ENCODE results near the gene PCDHA3. TPM values are rescaled to one million over a fixed set of nuclear protein-coding genes. Genes with fewer than 3 reads are reported as not detected.

PCDHA3 gene
- 1.3 TPM for total RNA-seq
- long read RNA-seq = 0 reads

DNA sequence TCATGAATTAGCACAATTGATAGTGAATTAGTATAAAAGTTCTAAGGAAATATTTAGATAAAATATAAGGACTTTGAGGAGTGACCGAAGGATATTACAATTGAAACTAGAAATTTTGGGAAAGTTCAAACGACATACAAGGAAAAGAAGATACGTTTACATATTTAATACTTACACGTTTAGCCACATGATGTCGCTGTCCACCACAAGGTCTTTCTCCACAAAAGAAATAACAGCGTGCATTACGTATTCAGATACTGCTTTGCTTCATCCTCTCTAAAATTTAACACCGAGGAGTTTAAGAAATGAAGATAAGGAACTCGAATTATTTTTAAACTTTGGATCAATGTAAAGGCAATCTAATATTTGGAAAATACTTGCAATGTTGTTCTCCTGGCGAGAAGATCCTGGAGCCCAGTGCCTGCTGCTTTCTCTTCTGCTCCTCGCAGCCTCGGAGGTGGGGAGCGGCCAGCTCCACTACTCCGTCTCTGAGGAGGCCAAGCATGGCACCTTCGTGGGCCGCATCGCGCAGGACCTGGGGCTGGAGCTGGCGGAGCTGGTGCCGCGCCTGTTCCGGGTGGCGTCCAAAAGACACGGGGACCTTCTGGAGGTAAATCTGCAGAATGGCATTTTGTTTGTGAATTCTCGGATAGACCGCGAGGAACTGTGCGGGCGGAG, at the start of gene PCDHA3:
Gene PCDHA3, plus strand, starts transcription at position 242 of the 678 bp plus-strand sequence.
- Histone ChIP-seq H3K27ac (no peak within 1 kb of the TSS), H3K27me3 (peaks cover 10% of the 10 kb centered on the region), H3K4me3 (peak within 1 kb of the TSS; percentile 43), H3K9me3 (no peaks in the 10 kb centered on the region), H3K36me3 (no peaks in the 10 kb centered on the region), H3K4me1 (no peaks in the 10 kb centered on the region)
- no peak for ATAC-seq
- TF ChIP-seq, protein P1, sequence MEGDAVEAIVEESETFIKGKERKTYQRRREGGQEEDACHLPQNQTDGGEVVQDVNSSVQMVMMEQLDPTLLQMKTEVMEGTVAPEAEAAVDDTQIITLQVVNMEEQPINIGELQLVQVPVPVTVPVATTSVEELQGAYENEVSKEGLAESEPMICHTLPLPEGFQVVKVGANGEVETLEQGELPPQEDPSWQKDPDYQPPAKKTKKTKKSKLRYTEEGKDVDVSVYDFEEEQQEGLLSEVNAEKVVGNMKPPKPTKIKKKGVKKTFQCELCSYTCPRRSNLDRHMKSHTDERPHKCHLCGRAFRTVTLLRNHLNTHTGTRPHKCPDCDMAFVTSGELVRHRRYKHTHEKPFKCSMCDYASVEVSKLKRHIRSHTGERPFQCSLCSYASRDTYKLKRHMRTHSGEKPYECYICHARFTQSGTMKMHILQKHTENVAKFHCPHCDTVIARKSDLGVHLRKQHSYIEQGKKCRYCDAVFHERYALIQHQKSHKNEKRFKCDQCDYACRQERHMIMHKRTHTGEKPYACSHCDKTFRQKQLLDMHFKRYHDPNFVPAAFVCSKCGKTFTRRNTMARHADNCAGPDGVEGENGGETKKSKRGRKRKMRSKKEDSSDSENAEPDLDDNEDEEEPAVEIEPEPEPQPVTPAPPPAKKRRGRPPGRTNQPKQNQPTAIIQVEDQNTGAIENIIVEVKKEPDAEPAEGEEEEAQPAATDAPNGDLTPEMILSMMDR (IDR thresholded peaks at IDR 0.05) = peak; percentile 42
- intact Hi-C loops (cut with DNase I) = no loop called here
- no peak for DNase-seq

GRCh38 chr5:140753561-140753960, 47.3 kb upstream of the PCDHA3 start:
- DNase-seq (no peak), ATAC-seq (no peak)
- intact Hi-C loops (cut with DNase I) = no loop called here
- TF ChIP-seq, protein P1 (IDR thresholded peaks at IDR 0.05) = no peak
- Histone ChIP-seq H3K27ac (no peak overlapping the region), H3K27me3 (no peaks in the 10 kb centered on the region), H3K4me1 (no peaks in the 10 kb centered on the region), H3K36me3 (no peaks in the 10 kb centered on the region), H3K9me3 (peaks cover 33% of the 10 kb centered on the region), H3K4me3 (no peak overlapping the region)

DNA sequence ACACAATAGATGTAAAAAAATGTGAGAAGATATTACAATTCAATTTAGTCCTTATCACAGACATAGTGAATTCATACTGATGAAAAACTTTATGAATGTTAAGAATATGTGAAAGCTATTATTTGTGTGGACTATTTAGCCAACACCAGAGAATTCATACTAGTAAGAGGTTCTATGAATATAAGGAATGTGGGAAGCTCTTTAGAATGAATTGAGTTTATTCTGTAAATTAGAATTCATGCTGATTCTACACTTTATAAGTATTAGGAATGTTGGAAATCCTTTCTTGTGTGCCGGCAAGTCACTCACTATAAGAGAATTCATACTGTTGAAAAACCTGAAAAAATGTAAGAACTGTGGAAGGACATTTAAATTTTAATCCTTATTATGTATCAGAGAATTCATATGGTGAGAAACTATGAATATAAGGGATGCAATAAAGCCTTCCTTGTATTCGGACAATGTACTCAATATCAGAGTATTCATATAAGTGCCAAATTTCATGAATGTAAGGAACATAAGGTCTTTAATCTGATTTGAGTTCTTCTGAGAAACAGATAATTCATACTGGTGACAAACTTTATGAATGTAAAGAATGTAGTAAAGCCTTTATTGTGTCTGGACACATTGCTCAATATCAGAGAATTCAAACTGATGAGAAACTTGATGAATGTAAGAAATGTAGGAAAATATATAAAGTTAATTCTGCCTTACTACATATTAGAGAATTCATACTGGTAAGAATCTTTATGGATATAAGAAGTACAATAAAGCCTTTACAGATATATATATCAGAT, 36.5 kb upstream of the PCDHA3 start:
- H3K27ac ChIP-seq = no peak overlapping the region
- no peak for DNase-seq
- intact Hi-C loops (cut with DNase I) = no loop called here
- no peaks in the 10 kb centered on the region for H3K4me1 ChIP-seq
- H3K36me3 ChIP-seq = no peaks in the 10 kb centered on the region
- TF ChIP-seq, protein P1 (IDR thresholded peaks at IDR 0.05) = no peak
- H3K4me3 ChIP-seq = no peak overlapping the region
- no peak for ATAC-seq
- peaks cover 95% of the 10 kb centered on the region for H3K9me3 ChIP-seq
- no peaks in the 10 kb centered on the region for H3K27me3 ChIP-seq

DNA sequence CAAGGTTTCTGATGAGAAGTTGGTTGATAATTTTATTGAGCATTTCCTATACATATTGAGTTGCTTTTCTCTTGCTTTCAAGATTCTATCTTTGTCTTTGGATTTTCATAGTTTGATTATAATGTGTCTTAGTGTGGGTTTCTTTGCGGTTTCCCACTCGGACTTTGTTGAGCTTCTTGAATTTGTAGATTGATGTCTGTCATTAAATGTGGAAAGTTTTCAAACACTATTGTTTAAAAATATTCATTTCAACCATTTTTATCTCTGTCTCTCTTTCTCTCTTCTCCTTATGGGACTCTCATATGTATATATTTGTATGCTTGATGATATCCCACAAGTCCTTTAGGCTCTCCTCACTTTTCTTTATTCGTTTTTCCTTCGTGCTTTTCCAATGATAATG, 33.4 kb upstream of the PCDHA3 start:
- peaks cover 89% of the 10 kb centered on the region for H3K9me3 ChIP-seq
- no peaks in the 10 kb centered on the region for H3K4me1 ChIP-seq
- intact Hi-C loops (cut with DNase I) = no loop called here
- H3K27ac ChIP-seq = no peak overlapping the region
- TF ChIP-seq, protein P1 (IDR thresholded peaks at IDR 0.05) = no peak
- no peaks in the 10 kb centered on the region for H3K27me3 ChIP-seq
- no peak overlapping the region for H3K4me3 ChIP-seq
- ATAC-seq (no peak), DNase-seq (no peak)
- H3K36me3 ChIP-seq = no peaks in the 10 kb centered on the region

GRCh38 chr5:140780512-140780911, 20.3 kb upstream of the PCDHA3 start:
- TF ChIP-seq, protein P1 (IDR thresholded peaks at IDR 0.05) = no peak
- DNase-seq (no peak), ATAC-seq (no peak)
- peaks cover 24% of the 10 kb centered on the region for H3K9me3 ChIP-seq
- H3K36me3 ChIP-seq = no peaks in the 10 kb centered on the region
- intact Hi-C loops (cut with DNase I) = no loop called here
- H3K27ac ChIP-seq = no peak overlapping the region
- no peaks in the 10 kb centered on the region for H3K4me1 ChIP-seq
- peaks cover under 1% of the 10 kb centered on the region for H3K27me3 ChIP-seq
- H3K4me3 ChIP-seq = no peak overlapping the region
